Measurements from ENCODE around the gene SUPV3L1. TPM values are rescaled to one million over a fixed set of nuclear protein-coding genes. Genes with fewer than 3 reads are reported as not detected.
"Not testable (repeated sequence)": the region's sequence is repeated elsewhere in the genome, so short reads cannot be mapped to it uniquely, and the experiment has no call there.

SUPV3L1 gene
- total RNA-seq, 1 donor from 2014 or later, result 26.6 TPM

- DNase-seq (ENCODE audit: low read depth), result no peak
Measured at GRCh38 chr10:69228151-69228550, 48.1 kb downstream of the SUPV3L1 start.

- no peak for DNase-seq (ENCODE audit: low read depth)
Measured at GRCh38 chr10:69229616-69229916, 49.5 kb downstream of the SUPV3L1 start.

- DNase-seq (ENCODE audit: low read depth), result no peak
Measured at GRCh38 chr10:69230128-69230527, 50.1 kb downstream of the SUPV3L1 start.

GRCh38 chr10:69232252-69232651 is 52.2 kb downstream of the SUPV3L1 start:
- DNase-seq (ENCODE audit: low read depth), result peak; percentile 80

- DNase-seq (ENCODE audit: low read depth), result no peak
Measured at GRCh38 chr10:69232736-69233480, 52.9 kb downstream of the SUPV3L1 start.

GRCh38 chr10:69234447-69234846 is 54.4 kb downstream of the SUPV3L1 start:
- DNase-seq (ENCODE audit: low read depth), result peak; percentile 50

GRCh38 chr10:69237528-69238159 is 57.6 kb downstream of the SUPV3L1 start:
- DNase-seq (ENCODE audit: low read depth), result peak; percentile 85

- no peak for DNase-seq (ENCODE audit: low read depth)
Measured at GRCh38 chr10:69239136-69239535, 59.1 kb downstream of the SUPV3L1 start.

- DNase-seq (ENCODE audit: low read depth), result peak; percentile 18
Measured at GRCh38 chr10:69239816-69240434, 59.9 kb downstream of the SUPV3L1 start.

GRCh38 chr10:69240455-69240854 is 60.4 kb downstream of the SUPV3L1 start:
- DNase-seq (ENCODE audit: low read depth), result no peak

- peak; percentile 78 for DNase-seq (ENCODE audit: low read depth)
Measured at GRCh38 chr10:69241575-69241974, 61.5 kb downstream of the SUPV3L1 start.

- DNase-seq (ENCODE audit: low read depth), result no peak
Measured at GRCh38 chr10:69242040-69242851, 62.2 kb downstream of the SUPV3L1 start.

- peak; percentile 39 for DNase-seq (ENCODE audit: low read depth)
Measured at GRCh38 chr10:69242852-69243212, 62.8 kb downstream of the SUPV3L1 start.

GRCh38 chr10:69243817-69244216 is 63.8 kb downstream of the SUPV3L1 start:
- no peak for DNase-seq (ENCODE audit: low read depth)

- DNase-seq (ENCODE audit: low read depth), result no peak
Measured at GRCh38 chr10:69246036-69246435, 66.0 kb downstream of the SUPV3L1 start.

- DNase-seq (ENCODE audit: low read depth), result no peak
Measured at GRCh38 chr10:69246581-69247312, 66.7 kb downstream of the SUPV3L1 start.

- DNase-seq (ENCODE audit: low read depth), result no peak
Measured at GRCh38 chr10:69247313-69247710, 67.3 kb downstream of the SUPV3L1 start.

GRCh38 chr10:69248117-69248730 is 68.2 kb downstream of the SUPV3L1 start:
- no peak for DNase-seq (ENCODE audit: low read depth)

GRCh38 chr10:69250041-69250440 is 70.0 kb downstream of the SUPV3L1 start:
- no peak for DNase-seq (ENCODE audit: low read depth)

- DNase-seq (ENCODE audit: low read depth), result not testable (repeated sequence)
Measured at GRCh38 chr10:69251417-69251816, 71.4 kb downstream of the SUPV3L1 start.

GRCh38 chr10:69253171-69253570 is 73.1 kb downstream of the SUPV3L1 start:
- DNase-seq (ENCODE audit: low read depth), result no peak

Measured in myocyte (in vitro differentiated cells).